Activated T-cell treated with anti-CD3 and anti-CD28 coated beads, Interleukin-2, amount 50 U/mL, for 72 hours (primary cell): Measurements from ENCODE around the gene MAP3K4. TPM values are rescaled to one million over a fixed set of nuclear protein-coding genes. Genes with fewer than 3 reads are reported as not detected.

ENCODE experiments used
- ATAC-seq, 2 donors: fragments of 150-1000 bp; cut with Tn5 transposase; replicated peaks in 1 of 2; 2 replicates each; pipeline ENCODE4 v1.10.0; 2021; ENCODE audit warnings: moderate library complexity in 2 of 2, mild to moderate bottlenecking in 1 of 2
- DNase-seq, 2 donors: peaks; one replicate each; pipeline ENCODE4 v3.0.0; 2021 to 2022; ENCODE audit warnings: mixed read lengths in 1 of 2
- H3K27ac Mint-ChIP-seq: one replicate; pipeline ENCODE4 v1.8.0; 2022; ENCODE audit warnings: mild to moderate bottlenecking, moderate library complexity, mixed read lengths
- H3K27me3 Mint-ChIP-seq: one replicate; pipeline ENCODE4 v1.8.0; 2022; ENCODE audit warnings: low read depth, mixed read lengths
- H3K36me3 Mint-ChIP-seq, 2 donors: one replicate each; pipeline ENCODE4 v1.8.0; 2022; ENCODE audit warnings: mixed read lengths in 2 of 2, mild to moderate bottlenecking in 1 of 2; ENCODE audit not compliant: insufficient read depth in 2 of 2
- H3K4me1 Mint-ChIP-seq: one replicate; pipeline ENCODE4 v1.8.0; 2022; ENCODE audit warnings: low read depth, mixed read lengths
- H3K4me3 Mint-ChIP-seq, 2 donors: one replicate each; pipeline ENCODE4 v1.8.0; 2022; ENCODE audit warnings: mild to moderate bottlenecking in 2 of 2, mixed read lengths in 2 of 2, moderate library complexity in 2 of 2
- H3K9me3 Mint-ChIP-seq, 2 donors: one replicate each; pipeline ENCODE4 v1.8.0; 2022; ENCODE audit warnings: mixed read lengths in 2 of 2
- total RNA-seq, 2 donors: library from RNA; stranded (reverse); gene quantifications; one replicate each; pipeline ENCODE4 v1.2.3, GENCODE V29; 2022

The MAP3K4 gene
- total RNA-seq = 10 to 100 TPM; 47.3 to 50.9 TPM

- ATAC-seq (peak; percentile 77 to 80), DNase-seq (peak; percentile 87 to 91)
- peaks cover 5% of the 10 kb centered on the region in 2 donors for H3K36me3 Mint-ChIP-seq
- peaks cover 0 to 3% of the 10 kb centered on the region in 2 donors for H3K9me3 Mint-ChIP-seq
- peak within 1 kb of the TSS; percentile 88 for H3K27ac Mint-ChIP-seq
- peak within 1 kb of the TSS; percentile 93 to 97 for H3K4me3 Mint-ChIP-seq
- H3K4me1 Mint-ChIP-seq = peaks cover 28% of the 10 kb centered on the region
- H3K27me3 Mint-ChIP-seq = peaks cover 8% of the 10 kb centered on the region
Observed at GRCh38 chr6:160991406-160992060, at the start of gene MAP3K4. MAP3K4 (plus strand) TSS chr6:160991769; CDS start chr6:160991932, 163 bp downstream.

GRCh38 chr6:160943997-160944396 lies 47.6 kb upstream of the MAP3K4 start:
- no peak for DNase-seq
- H3K36me3 Mint-ChIP-seq = no peaks in the 10 kb centered on the region
- H3K9me3 Mint-ChIP-seq = no peaks in the 10 kb centered on the region
- peaks cover 17% of the 10 kb centered on the region for H3K27me3 Mint-ChIP-seq
- H3K4me3 Mint-ChIP-seq = no peak overlapping the region
- no peak for ATAC-seq
- no peak overlapping the region for H3K27ac Mint-ChIP-seq
- H3K4me1 Mint-ChIP-seq = no peaks in the 10 kb centered on the region

- no peaks in the 10 kb centered on the region for H3K4me1 Mint-ChIP-seq
- ATAC-seq = no peak
- no peak for DNase-seq
Observed at GRCh38 chr6:160945516-160946177, 45.9 kb upstream of the MAP3K4 start.

GRCh38 chr6:160949531-160949930 lies 42.0 kb upstream of the MAP3K4 start:
- Mint-ChIP-seq H3K4me3 (no peak overlapping the region), H3K4me1 (no peaks in the 10 kb centered on the region), H3K9me3 (no peaks in the 10 kb centered on the region), H3K27ac (no peak overlapping the region), H3K27me3 (peaks cover 26% of the 10 kb centered on the region), H3K36me3 (no peaks in the 10 kb centered on the region)
- ATAC-seq (no peak), DNase-seq (no peak)

More at GRCh38 chr6:160945516-160946177, 45.9 kb upstream of the MAP3K4 start:
- Mint-ChIP-seq H3K4me3 (no peak overlapping the region), H3K27me3 (peaks cover 7% of the 10 kb centered on the region), H3K9me3 (no peaks in the 10 kb centered on the region), H3K36me3 (no peaks in the 10 kb centered on the region), H3K27ac (no peak overlapping the region)

- Mint-ChIP-seq H3K36me3 (no peaks in the 10 kb centered on the region), H3K9me3 (no peaks in the 10 kb centered on the region), H3K27me3 (peaks cover 27% of the 10 kb centered on the region), H3K27ac (no peak overlapping the region), H3K4me3 (no peak overlapping the region), H3K4me1 (no peaks in the 10 kb centered on the region)
- no peak for ATAC-seq
- DNase-seq = no peak
Observed at GRCh38 chr6:160950507-160950906, 41.1 kb upstream of the MAP3K4 start.

- DNase-seq = no peak
- ATAC-seq = no peak
- H3K9me3 Mint-ChIP-seq = no peaks in the 10 kb centered on the region
Observed at GRCh38 chr6:160951187-160952030, 40.2 kb upstream of the MAP3K4 start.

GRCh38 chr6:160952633-160953281 lies 38.8 kb upstream of the MAP3K4 start:
- DNase-seq (no peak), ATAC-seq (no peak)
- Mint-ChIP-seq H3K36me3 (no peaks in the 10 kb centered on the region), H3K27ac (no peak overlapping the region), H3K4me1 (no peaks in the 10 kb centered on the region), H3K4me3 (no peak overlapping the region), H3K27me3 (peaks cover 42% of the 10 kb centered on the region), H3K9me3 (no peaks in the 10 kb centered on the region)

More at GRCh38 chr6:160951187-160952030, 40.2 kb upstream of the MAP3K4 start:
- Mint-ChIP-seq H3K4me1 (no peaks in the 10 kb centered on the region), H3K36me3 (no peaks in the 10 kb centered on the region), H3K27ac (no peak overlapping the region), H3K4me3 (no peak overlapping the region), H3K27me3 (peaks cover 36% of the 10 kb centered on the region)

GRCh38 chr6:160955508-160956295 lies 35.9 kb upstream of the MAP3K4 start:
- peaks cover 41% of the 10 kb centered on the region for H3K27me3 Mint-ChIP-seq
- H3K4me3 Mint-ChIP-seq = no peak overlapping the region
- H3K27ac Mint-ChIP-seq = no peak overlapping the region
- no peaks in the 10 kb centered on the region for H3K9me3 Mint-ChIP-seq
- no peaks in the 10 kb centered on the region for H3K36me3 Mint-ChIP-seq
- no peaks in the 10 kb centered on the region for H3K4me1 Mint-ChIP-seq
- ATAC-seq (no peak), DNase-seq (no peak)

- no peaks in the 10 kb centered on the region for H3K4me1 Mint-ChIP-seq
- peaks cover 33% of the 10 kb centered on the region for H3K27me3 Mint-ChIP-seq
- no peaks in the 10 kb centered on the region for H3K9me3 Mint-ChIP-seq
- H3K4me3 Mint-ChIP-seq = no peak overlapping the region
- DNase-seq (no peak), ATAC-seq (no peak)
- no peaks in the 10 kb centered on the region for H3K36me3 Mint-ChIP-seq
- H3K27ac Mint-ChIP-seq = no peak overlapping the region
Observed at GRCh38 chr6:160956300-160957035, 35.1 kb upstream of the MAP3K4 start.

GRCh38 chr6:160959726-160960435 lies 31.7 kb upstream of the MAP3K4 start:
- no peak for ATAC-seq
- Mint-ChIP-seq H3K36me3 (no peaks in the 10 kb centered on the region), H3K4me3 (no peak overlapping the region), H3K9me3 (no peaks in the 10 kb centered on the region), H3K27ac (no peak overlapping the region), H3K27me3 (peaks cover 15% of the 10 kb centered on the region), H3K4me1 (no peaks in the 10 kb centered on the region)
- no peak for DNase-seq

GRCh38 chr6:160960839-160961238 lies 30.7 kb upstream of the MAP3K4 start:
- DNase-seq (no peak), ATAC-seq (no peak)
- H3K9me3 Mint-ChIP-seq = no peaks in the 10 kb centered on the region
- no peaks in the 10 kb centered on the region for H3K4me1 Mint-ChIP-seq
- no peak overlapping the region for H3K27ac Mint-ChIP-seq
- H3K36me3 Mint-ChIP-seq = no peaks in the 10 kb centered on the region
- peaks cover 11% of the 10 kb centered on the region for H3K27me3 Mint-ChIP-seq
- no peak overlapping the region for H3K4me3 Mint-ChIP-seq
